IMR-90 (cell line): ENCODE data around the gene ZDHHC1. TPM values are rescaled to one million over a fixed set of nuclear protein-coding genes. Genes with fewer than 3 reads are reported as not detected.
A peak's percentile ranks its signal among the peaks of the same experiment; 100 is the strongest.

Source experiments
- ATAC-seq: fragments of 200-7000 bp; cut with Tn5 transposase; 2 replicates; pipeline ENCODE4 v1.9.1; 2020; ENCODE audit warnings: low read depth, mild to moderate bottlenecking, moderate library complexity
- BruUV-seq: library from RNA; stranded (reverse); fragments of 400-500 nt; replicated peaks from 2 replicates; lab custom pipeline; 2021; lab: Mats Ljungman, UMichigan
- CTCF ChIA-PET: fragments of 300-600 bp; formaldehyde crosslinking; extraction: SDS; loops from one replicate; lab custom pipeline; 2021; ENCODE audit warnings: antibody characterized with exemption; lab: Yijun Ruan, JAX
- POLR2A ChIA-PET: fragments of 300-600 bp; sonication (Branson Sonifier 250); formaldehyde crosslinking; loops from one replicate; lab custom pipeline; 2022; ENCODE audit warnings: antibody characterized with exemption; ENCODE audit not compliant: unreplicated experiment; lab: Charles Lee
- DNase-seq: peaks from one replicate; pipeline ENCODE4 v3.0.0; 2013
- H2AFZ ChIP-seq: replicated peaks from 2 replicates; pipeline ENCODE3; 2013; ENCODE audit warnings: low read length, mild to moderate bottlenecking; ENCODE audit not compliant: poor library complexity
- H2AK5ac ChIP-seq: 2 replicates; pipeline ENCODE4 v1.6.1; 2013; ENCODE audit warnings: low read depth, low read length, inconsistent platforms
- H2AK9ac ChIP-seq: replicated peaks from 2 replicates; pipeline ENCODE3; 2013; ENCODE audit warnings: mild to moderate bottlenecking, low read depth, low read length, moderate library complexity; ENCODE audit not compliant: poor library complexity
- H2BK120ac ChIP-seq: 2 replicates; pipeline ENCODE4 v1.6.1; 2013; ENCODE audit warnings: low read depth, low read length, inconsistent platforms
- H2BK15ac ChIP-seq: 3 replicates; pipeline ENCODE4 v1.6.1; 2013; ENCODE audit warnings: low read depth, low read length, inconsistent platforms
- H2BK20ac ChIP-seq: 2 replicates; pipeline ENCODE4 v1.6.1; 2013; ENCODE audit warnings: low read depth, mild to moderate bottlenecking, inconsistent platforms, low read length, moderate library complexity
- H2BK5ac ChIP-seq: 2 replicates; pipeline ENCODE4 v1.6.1; 2013; ENCODE audit warnings: mild to moderate bottlenecking, low read depth, low read length, inconsistent platforms; ENCODE audit not compliant: poor library complexity, severe bottlenecking
- H3K14ac ChIP-seq: replicated peaks from 2 replicates; pipeline ENCODE4 v1.6.1; 2013; ENCODE audit warnings: low read depth, low read length, inconsistent platforms
- H3K18ac ChIP-seq: 2 replicates; pipeline ENCODE4 v1.6.1; 2013; ENCODE audit warnings: low read depth, low read length, control low read depth
- H3K23ac ChIP-seq: 2 replicates; pipeline ENCODE4 v1.6.1; 2013; ENCODE audit warnings: low read depth, low read length, inconsistent platforms
- H3K27ac ChIP-seq: 2 replicates; pipeline ENCODE4 v1.5.1; 2013; ENCODE audit warnings: mild to moderate bottlenecking, control low read depth, low read length; ENCODE audit not compliant: insufficient read depth
- H3K27me3 ChIP-seq: 2 replicates; pipeline ENCODE4 v1.6.1; 2013; ENCODE audit warnings: low read length; ENCODE audit not compliant: control insufficient read depth, insufficient read depth
- H3K36me3 ChIP-seq: 2 replicates; pipeline ENCODE4 v1.6.1; 2013; ENCODE audit warnings: low read length, mixed read lengths; ENCODE audit not compliant: control insufficient read depth, insufficient read depth
- H3K4ac ChIP-seq: 2 replicates; pipeline ENCODE4 v1.6.1; 2013; ENCODE audit warnings: low read depth, low read length, inconsistent platforms
- H3K4me1 ChIP-seq: 2 replicates; pipeline ENCODE4 v1.6.1; 2013; ENCODE audit warnings: low read length, mixed read lengths; ENCODE audit not compliant: control insufficient read depth, insufficient read depth
- H3K4me2 ChIP-seq: 2 replicates; pipeline ENCODE4 v1.6.1; 2013; ENCODE audit warnings: low read depth, mild to moderate bottlenecking, control low read depth, low read length, moderate library complexity
- H3K4me3 ChIP-seq: 2 replicates; pipeline ENCODE4 v1.5.1; 2013; ENCODE audit warnings: low read depth, mild to moderate bottlenecking, control low read depth, low read length, moderate library complexity; ENCODE audit not compliant: insufficient read depth
- H3K56ac ChIP-seq: 2 replicates; pipeline ENCODE4 v1.6.1; 2013; ENCODE audit warnings: low read length, inconsistent platforms; ENCODE audit not compliant: insufficient read depth; ENCODE audit errors: extremely low read depth
- H3K79me1 ChIP-seq, 2 experiments: 2 replicates each; pipeline ENCODE4 v1.6.1; 2013; ENCODE audit warnings: low read length in 2 of 2, inconsistent platforms in 1 of 2, low read depth in 1 of 2
- H3K9ac ChIP-seq: 2 replicates; pipeline ENCODE4 v1.6.1; 2013; ENCODE audit warnings: low read depth, low read length, control low read depth
- H3K9me1 ChIP-seq: 2 replicates; pipeline ENCODE4 v1.6.1; 2013; ENCODE audit warnings: low read length, inconsistent platforms; ENCODE audit not compliant: insufficient read depth
- H3K9me3 ChIP-seq: 2 replicates; pipeline ENCODE4 v1.6.1; 2013; ENCODE audit warnings: low read length; ENCODE audit not compliant: control insufficient read depth, insufficient read depth
- H4K20me1 ChIP-seq: 2 replicates; pipeline ENCODE4 v1.6.1; 2013; ENCODE audit warnings: low read length, inconsistent platforms; ENCODE audit not compliant: insufficient read depth
- H4K5ac ChIP-seq: 2 replicates; pipeline ENCODE4 v1.6.1; 2013; ENCODE audit warnings: mild to moderate bottlenecking, low read depth, low read length, control low read depth
- H4K8ac ChIP-seq, 2 experiments: 2 replicates each; pipeline ENCODE4 v1.6.1; 2013; ENCODE audit warnings: low read depth in 2 of 2, low read length in 2 of 2, control low read depth in 1 of 2, inconsistent platforms in 1 of 2
- H4K91ac ChIP-seq: 2 replicates; pipeline ENCODE4 v1.6.1; 2013; ENCODE audit warnings: low read depth, low read length, inconsistent platforms; ENCODE audit not compliant: insufficient read depth
- MAZ ChIP-seq: IDR thresholded peaks from 2 replicates; pipeline ENCODE4 v1.6.1; 2012; ENCODE audit warnings: low read depth, mild to moderate bottlenecking, low read length, improper control_type of control experiment, moderate library complexity, borderline replicate concordance
- RAD21 ChIP-seq: IDR thresholded peaks from 2 replicates; pipeline ENCODE4 v1.6.1; 2012; ENCODE audit warnings: low read length, improper control_type of control experiment
- RCOR1 ChIP-seq: IDR thresholded peaks from 2 replicates; pipeline ENCODE4 v1.6.1; 2012; ENCODE audit warnings: mild to moderate bottlenecking, low read length, improper control_type of control experiment; ENCODE audit not compliant: insufficient replicate concordance
- WGBS, 2 experiments: methylation state at CpG; one replicate each; pipeline versions ENCODE4 v1.1.5 to v1.1.7; 2013; ENCODE audit warnings: missing lambda C conversion rate in 2 of 2; ENCODE audit not compliant: insufficient read length in 1 of 2; ENCODE audit errors: extremely low coverage in 2 of 2; 5-methylcytosine and 5-hydroxymethylcytosine counted together
- dilution Hi-C: fragments of 300-500 bp; cut with HindIII; formaldehyde crosslinking; loops from one replicate; pipeline ENCODE4 v1.14.3; 2018; ENCODE audit warnings: low sequenced_read_pairs; ENCODE audit not compliant: unreplicated experiment
- in situ Hi-C: fragments of 300-500 bp; cut with MboI; formaldehyde crosslinking; loops from 3 replicates; pipeline ENCODE4 v1.14.3; 2019; ENCODE audit warnings: low sequenced_read_pairs, inconsistent platforms, mixed read lengths
- intact Hi-C: fragments of 100-400 bp; cut with micrococcal nuclease; formaldehyde crosslinking; loops from 2 replicates; pipeline ENCODE4 v1.10.0; 2022
- polyA plus RNA-seq, 3 experiments: library from polyadenylated mRNA; depleted of rRNA; stranded (reverse); fragments of >200 nt; gene quantifications; 2 replicates each; pipeline ENCODE4 v1.2.3, GENCODE V29; 2012; ENCODE audit warnings: low replicate concordance in 1 of 3
- total RNA-seq: library from RNA; depleted of rRNA; stranded (reverse); fragments of >200 nt; gene quantifications from 2 replicates; pipeline ENCODE4 v1.2.3, GENCODE V29; 2012
- TF ChIP-seq, protein P1 (sequence below): fragments of 150-350 bp; IDR thresholded peaks from 2 replicates; pipeline ENCODE4 v1.6.1; 2016; ENCODE audit warnings: low read depth, mild to moderate bottlenecking, low read length, moderate library complexity, borderline replicate concordance
- TF ChIP-seq, protein P2 (sequence below): fragments of 150-350 bp; IDR thresholded peaks from 2 replicates; pipeline ENCODE4 v1.6.1; 2017; ENCODE audit warnings: mild to moderate bottlenecking, antibody characterized with exemption, low read length, low read depth

Gene ZDHHC1
- total and polyA plus RNA-seq, 2 of the 4 experiments (the other 2 are of a cell fraction), result 2.0 to 5.9 TPM

DNA sequence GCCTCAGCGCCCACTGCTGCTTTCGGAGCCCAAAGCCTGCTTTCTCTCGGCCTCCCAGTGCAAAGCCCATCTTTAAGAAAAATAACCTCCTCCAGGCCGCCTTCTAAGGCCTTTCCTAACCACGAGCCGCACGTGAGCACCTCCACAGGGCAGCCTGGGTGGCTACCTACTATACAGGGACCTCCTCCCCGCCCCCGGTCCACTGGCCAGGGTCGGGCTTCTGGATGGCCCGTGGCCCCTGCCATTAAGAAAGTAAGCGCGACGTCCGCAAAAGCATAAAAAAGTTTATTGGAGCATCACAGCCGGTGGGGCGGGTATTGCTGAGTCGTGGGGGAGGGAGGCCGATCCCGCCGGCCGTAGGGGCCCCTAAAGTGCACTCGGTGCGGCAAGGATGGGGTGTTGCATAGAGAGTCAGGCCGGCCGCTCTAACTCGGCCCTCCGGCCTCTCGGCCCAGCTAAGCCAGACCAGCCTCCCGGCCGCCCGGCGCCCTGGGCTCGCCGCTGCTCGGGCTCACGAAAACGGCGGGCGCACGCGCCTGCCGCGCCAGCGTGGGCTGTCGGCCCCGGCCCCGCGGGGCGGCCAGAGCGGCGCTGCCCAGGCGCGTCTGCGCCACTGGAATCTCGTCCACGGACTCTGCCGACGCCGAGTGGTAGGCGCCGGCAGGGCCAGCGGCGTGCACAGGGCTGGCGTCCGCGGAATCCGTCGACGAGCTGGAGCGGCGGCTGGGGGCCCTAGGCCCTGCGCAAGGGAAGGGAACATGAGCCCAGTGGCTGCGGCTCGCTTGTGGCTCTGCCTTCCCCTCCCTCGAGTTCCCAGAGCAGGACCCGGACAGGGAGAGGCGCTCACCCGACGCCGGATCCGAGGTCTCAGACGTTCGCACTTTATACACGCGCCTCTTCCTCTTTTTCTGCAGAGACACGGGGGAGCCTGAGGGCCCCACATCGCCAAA, 21.8 kb downstream of the ZDHHC1 start:
- Histone ChIP-seq H3K56ac (no peak overlapping the region), H3K27me3 (no peaks in the 10 kb centered on the region), H2AK9ac (peak overlapping the region; percentile 31), H3K4me1 (peaks cover 16% of the 10 kb centered on the region), H2BK5ac (no peak overlapping the region), H3K9me1 (peaks cover 5% of the 10 kb centered on the region; the same call in 1 of the 2 replicates), H3K14ac (no peak overlapping the region), H3K4ac (no peak overlapping the region), H3K4me3 (no peak overlapping the region), H3K23ac (no peak overlapping the region), H3K36me3 (no peaks in the 10 kb centered on the region), H3K27ac (no peak overlapping the region), H3K9ac (no peak overlapping the region), H2BK20ac (no peak overlapping the region), H2BK15ac (no peak overlapping the region), H3K4me2 (no peak overlapping the region), H2BK120ac (no peak overlapping the region), H4K20me1 (no peaks in the 10 kb centered on the region), H2AFZ (peak overlapping the region; percentile 96), H4K8ac (peak overlapping the region in 1 of 2 experiments; percentile 80; a peak in 2 of 4 replicates), H3K18ac (no peak overlapping the region), H3K9me3 (no peaks in the 10 kb centered on the region), H3K79me1 (no peaks in the 10 kb centered on the region), H4K5ac (no peak overlapping the region), H2AK5ac (no peak overlapping the region), H4K91ac (no peak overlapping the region)
- DNase-seq (no peak), ATAC-seq (no peak)
- BruUV-seq, result no TSS peak
- 71% methylated on average over 36 of the region's 88 CpGs; no CpG with 5 or more reads in 1 of the 2 experiments for WGBS, 2 experiments
- in situ Hi-C loops, result no loop called here
- TF ChIP-seq, protein P1, sequence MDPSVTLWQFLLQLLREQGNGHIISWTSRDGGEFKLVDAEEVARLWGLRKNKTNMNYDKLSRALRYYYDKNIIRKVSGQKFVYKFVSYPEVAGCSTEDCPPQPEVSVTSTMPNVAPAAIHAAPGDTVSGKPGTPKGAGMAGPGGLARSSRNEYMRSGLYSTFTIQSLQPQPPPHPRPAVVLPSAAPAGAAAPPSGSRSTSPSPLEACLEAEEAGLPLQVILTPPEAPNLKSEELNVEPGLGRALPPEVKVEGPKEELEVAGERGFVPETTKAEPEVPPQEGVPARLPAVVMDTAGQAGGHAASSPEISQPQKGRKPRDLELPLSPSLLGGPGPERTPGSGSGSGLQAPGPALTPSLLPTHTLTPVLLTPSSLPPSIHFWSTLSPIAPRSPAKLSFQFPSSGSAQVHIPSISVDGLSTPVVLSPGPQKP, result no peak
- TF ChIP-seq RCOR1, result no peak
- no peak for TF ChIP-seq RAD21
- TF ChIP-seq, protein P2, sequence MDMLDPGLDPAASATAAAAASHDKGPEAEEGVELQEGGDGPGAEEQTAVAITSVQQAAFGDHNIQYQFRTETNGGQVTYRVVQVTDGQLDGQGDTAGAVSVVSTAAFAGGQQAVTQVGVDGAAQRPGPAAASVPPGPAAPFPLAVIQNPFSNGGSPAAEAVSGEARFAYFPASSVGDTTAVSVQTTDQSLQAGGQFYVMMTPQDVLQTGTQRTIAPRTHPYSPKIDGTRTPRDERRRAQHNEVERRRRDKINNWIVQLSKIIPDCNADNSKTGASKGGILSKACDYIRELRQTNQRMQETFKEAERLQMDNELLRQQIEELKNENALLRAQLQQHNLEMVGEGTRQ, result no peak
- no peak for TF ChIP-seq MAZ
- CTCF ChIA-PET, result no interaction called here
- POLR2A ChIA-PET, result interaction anchor here (0.8 kb wide), 1 partner anchor 134 kb away, joined by 3 read pairs; no protein-coding TSS in a partner anchor
- dilution Hi-C loops, result no loop called here
- intact Hi-C loops, result loop anchor here (5.0 kb wide), 1 partner anchor 147 kb away; the partner anchor contains the start of genes FHOD1 and SLC9A5
